Gastrocnemius medialis (tissue), 4 donors: ENCODE measurements around the gene PPP2R5A. TPM values are rescaled to one million over a fixed set of nuclear protein-coding genes. Genes with fewer than 3 reads are reported as not detected.

Source experiments
- ATAC-seq, 2 donors: fragments of 150-250 bp; one replicate each; pipeline ENCODE4 v1.9.1; 2016
- DNase-seq, 2 donors: peaks; one replicate each; pipeline ENCODE4 v3.0.0-alpha.2; 2019
- H3K27ac ChIP-seq, 4 donors: fragments of 200-600 bp; sonication (generic); 1 replicate in 1 of 4; 2 replicates in 3 of 4; pipeline ENCODE4 v1.5.1; 2016 to 2018; ENCODE audit warnings: mild to moderate bottlenecking in 2 of 4, moderate library complexity in 1 of 4
- H3K27me3 ChIP-seq, 3 donors: fragments of 200-600 bp; sonication (generic) in 2 of 3; 1 replicate in 1 of 3; 2 replicates in 2 of 3; pipeline versions ENCODE4 v1.5.1 to v1.6.0; 2016 to 2019; ENCODE audit warnings: mild to moderate bottlenecking in 1 of 3, moderate library complexity in 1 of 3
- H3K36me3 ChIP-seq, 2 donors: fragments of 200-600 bp; sonication (generic) in 1 of 2; one replicate each; pipeline ENCODE4 v1.5.1; 2017 to 2018
- H3K4me1 ChIP-seq, 2 donors: fragments of 200-600 bp; sonication (generic) in 1 of 2; one replicate each; pipeline ENCODE4 v1.5.1; 2016 to 2017; ENCODE audit warnings: mild to moderate bottlenecking in 2 of 2
- H3K4me3 ChIP-seq, 4 donors: fragments of 200-600 bp; sonication (generic) in 3 of 4; 1 replicate in 1 of 4; 2 replicates in 3 of 4; pipeline ENCODE4 v1.5.1; 2016 to 2019; ENCODE audit warnings: mild to moderate bottlenecking in 2 of 4
- H3K9me3 ChIP-seq, 3 donors: fragments of 200-600 bp; sonication (generic) in 2 of 3; 1 replicate in 1 of 3; 2 replicates in 2 of 3; pipeline ENCODE4 v1.5.1; 2016 to 2019
- POLR2A ChIP-seq, 2 donors: fragments of 450-650 bp; IDR thresholded peaks; one replicate each; pipeline ENCODE4 v1.6.1; 2017; ENCODE audit warnings: antibody characterized with exemption in 2 of 2, mild to moderate bottlenecking in 2 of 2, moderate library complexity in 2 of 2
- in situ Hi-C, 4 donors: fragments of 200-750 bp; cut with MboI; loops; one replicate each; pipeline versions ENCODE4 v1.15.0 to v1.8.0; 2017; ENCODE audit warnings: low sequenced_read_pairs in 4 of 4
- intact Hi-C: fragments of 100-400 bp; cut with DNase I; formaldehyde crosslinking; loops from one replicate; pipeline ENCODE4 v1.15.1; 2023; ENCODE audit warnings: low total_unique reads
- total RNA-seq, 4 donors: library from RNA; depleted of rRNA; stranded (reverse); fragments of >200 nt; gene quantifications; one replicate each; pipeline versions ENCODE4 v1.1.0 to v1.2.3, GENCODE V29; 2016
- TF ChIP-seq, protein P1 (sequence below), 5 experiments: fragments of 450-650 bp in 3 of 5; fragments of 200-600 bp in 2 of 5; sonication (generic) in 2 of 5; IDR thresholded peaks in 4 of 5; conservative IDR thresholded peaks in 1 of 5; 1 replicate in 4 of 5; 2 replicates in 1 of 5; pipeline ENCODE4 v1.5.1; 2016 to 2019; ENCODE audit warnings: antibody characterized with exemption in 5 of 5, mild to moderate bottlenecking in 3 of 5, moderate library complexity in 3 of 5

Gene PPP2R5A
- total RNA-seq, 4 donors from 2014 or later: 33.3 to 50.5 (median 37.5) TPM

DNA sequence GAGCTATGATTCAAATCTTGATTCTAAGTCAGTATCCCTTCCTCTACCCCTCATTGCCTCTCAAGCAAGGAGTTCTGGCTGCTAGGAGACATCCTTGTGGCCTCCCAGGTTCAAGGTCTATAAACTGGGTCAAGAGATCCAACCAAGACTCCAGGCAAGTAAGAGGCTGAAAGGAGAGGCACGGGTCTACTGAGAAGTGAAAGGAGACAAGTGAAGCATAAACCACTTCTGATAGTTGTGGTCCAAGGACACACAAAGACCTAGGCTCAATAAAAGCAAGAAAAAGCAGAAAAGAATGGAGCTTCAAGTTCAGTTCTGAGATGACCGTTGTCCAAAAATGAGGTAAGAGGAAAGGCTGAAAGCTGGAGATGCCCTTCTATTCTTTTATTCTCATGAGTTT is 17.8 kb upstream of the PPP2R5A start:
- H3K36me3 ChIP-seq: no peaks in the 10 kb centered on the region
- TF ChIP-seq POLR2A (IDR thresholded peaks at IDR 0.05): no peak
- TF ChIP-seq, protein P1, sequence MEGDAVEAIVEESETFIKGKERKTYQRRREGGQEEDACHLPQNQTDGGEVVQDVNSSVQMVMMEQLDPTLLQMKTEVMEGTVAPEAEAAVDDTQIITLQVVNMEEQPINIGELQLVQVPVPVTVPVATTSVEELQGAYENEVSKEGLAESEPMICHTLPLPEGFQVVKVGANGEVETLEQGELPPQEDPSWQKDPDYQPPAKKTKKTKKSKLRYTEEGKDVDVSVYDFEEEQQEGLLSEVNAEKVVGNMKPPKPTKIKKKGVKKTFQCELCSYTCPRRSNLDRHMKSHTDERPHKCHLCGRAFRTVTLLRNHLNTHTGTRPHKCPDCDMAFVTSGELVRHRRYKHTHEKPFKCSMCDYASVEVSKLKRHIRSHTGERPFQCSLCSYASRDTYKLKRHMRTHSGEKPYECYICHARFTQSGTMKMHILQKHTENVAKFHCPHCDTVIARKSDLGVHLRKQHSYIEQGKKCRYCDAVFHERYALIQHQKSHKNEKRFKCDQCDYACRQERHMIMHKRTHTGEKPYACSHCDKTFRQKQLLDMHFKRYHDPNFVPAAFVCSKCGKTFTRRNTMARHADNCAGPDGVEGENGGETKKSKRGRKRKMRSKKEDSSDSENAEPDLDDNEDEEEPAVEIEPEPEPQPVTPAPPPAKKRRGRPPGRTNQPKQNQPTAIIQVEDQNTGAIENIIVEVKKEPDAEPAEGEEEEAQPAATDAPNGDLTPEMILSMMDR (IDR thresholded peaks at IDR 0.05 in 4 of 5, conservative IDR thresholded peaks at IDR 0.05 in 1 of 5): no peak
- no peaks in the 10 kb centered on the region for H3K4me1 ChIP-seq
- in situ Hi-C loops (no loop called here), intact Hi-C loops (no loop called here)
- no peaks in the 10 kb centered on the region for H3K9me3 ChIP-seq
- DNase-seq (no peak), ATAC-seq (no peak)
- H3K27ac ChIP-seq: no peak overlapping the region
- no peak overlapping the region for H3K4me3 ChIP-seq
- no peaks in the 10 kb centered on the region for H3K27me3 ChIP-seq

DNA sequence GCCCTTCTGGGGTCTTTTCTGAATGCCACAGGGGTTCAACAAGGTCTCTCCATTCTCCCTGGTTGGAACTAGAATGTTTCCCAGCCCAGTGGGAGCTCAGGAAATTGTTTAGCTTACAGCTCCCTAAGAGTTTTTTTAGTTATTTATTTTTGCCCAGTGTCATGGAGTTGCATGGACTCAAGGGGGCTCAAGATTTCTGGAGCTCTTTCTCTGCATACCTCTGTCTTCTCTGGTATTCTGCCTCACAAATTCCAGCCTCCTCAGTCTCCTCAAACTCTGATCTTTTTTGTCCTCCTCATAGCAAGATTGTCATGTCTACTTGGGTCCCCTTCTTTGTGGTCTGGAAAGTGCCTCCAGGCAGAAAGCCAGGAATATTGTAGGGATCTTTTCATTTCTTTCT is 15.9 kb upstream of the PPP2R5A start:
- H3K9me3 ChIP-seq: no peaks in the 10 kb centered on the region
- ATAC-seq (no peak), DNase-seq (no peak)
- H3K4me1 ChIP-seq: no peaks in the 10 kb centered on the region
- intact Hi-C loops (no loop called here), in situ Hi-C loops (no loop called here)
- no peak overlapping the region for H3K27ac ChIP-seq
- H3K4me3 ChIP-seq: no peak overlapping the region
- H3K36me3 ChIP-seq: no peaks in the 10 kb centered on the region
- H3K27me3 ChIP-seq: no peaks in the 10 kb centered on the region
- TF ChIP-seq POLR2A (IDR thresholded peaks at IDR 0.05): no peak
- TF ChIP-seq, protein P1 (IDR thresholded peaks at IDR 0.05 in 4 of 5, conservative IDR thresholded peaks at IDR 0.05 in 1 of 5): no peak

DNA sequence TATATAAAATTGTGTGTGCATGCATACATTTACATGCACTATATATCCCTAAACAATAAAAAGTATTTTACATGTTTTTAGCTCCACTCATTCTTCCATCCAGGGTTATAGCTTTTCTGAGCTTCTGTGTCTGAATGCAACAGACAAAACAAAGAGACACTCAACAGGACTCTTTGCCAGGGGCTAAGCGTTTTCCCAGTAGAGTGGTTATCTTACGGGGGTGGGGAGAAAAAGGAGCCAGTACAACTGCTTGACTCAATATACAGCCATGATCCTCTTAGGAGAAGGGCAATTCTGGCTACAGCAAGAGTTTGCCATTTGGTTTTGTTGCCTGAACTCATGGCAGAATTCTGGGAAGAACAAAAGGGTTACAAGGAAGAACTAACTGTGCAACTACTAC is 14.6 kb upstream of the PPP2R5A start:
- intact Hi-C loops (no loop called here), in situ Hi-C loops (no loop called here)
- ATAC-seq (no peak), DNase-seq (no peak)
- H3K4me3 ChIP-seq: no peak overlapping the region
- no peaks in the 10 kb centered on the region for H3K36me3 ChIP-seq
- H3K27me3 ChIP-seq: no peaks in the 10 kb centered on the region
- H3K4me1 ChIP-seq: no peaks in the 10 kb centered on the region
- no peak overlapping the region for H3K27ac ChIP-seq
- no peaks in the 10 kb centered on the region for H3K9me3 ChIP-seq
- no peak for TF ChIP-seq POLR2A (IDR thresholded peaks at IDR 0.05)
- TF ChIP-seq, protein P1 (IDR thresholded peaks at IDR 0.05 in 4 of 5, conservative IDR thresholded peaks at IDR 0.05 in 1 of 5): no peak

DNA sequence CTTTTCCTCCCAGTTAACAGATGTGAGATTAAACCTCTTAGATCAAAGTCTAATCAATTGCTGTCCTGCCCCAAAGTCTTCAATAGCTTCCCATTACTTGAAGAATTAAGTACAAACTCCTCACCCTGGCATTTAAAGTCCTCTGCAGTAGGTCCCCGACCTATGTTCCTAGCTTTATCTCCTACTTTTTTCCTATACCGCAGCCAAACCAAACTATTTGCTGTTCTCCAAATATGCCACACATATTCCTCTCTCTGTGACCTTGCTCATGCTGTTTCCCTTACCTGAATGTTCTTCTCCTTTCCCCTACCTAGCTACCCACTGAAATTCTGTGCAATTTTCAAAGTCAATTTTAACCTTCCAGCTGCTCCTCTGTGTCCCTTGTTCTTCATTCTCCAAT is 14.0 kb upstream of the PPP2R5A start:
- TF ChIP-seq, protein P1 (IDR thresholded peaks at IDR 0.05 in 4 of 5, conservative IDR thresholded peaks at IDR 0.05 in 1 of 5): no peak
- no peak for TF ChIP-seq POLR2A (IDR thresholded peaks at IDR 0.05)
- no peak for ATAC-seq
- Histone ChIP-seq H3K27me3 (no peaks in the 10 kb centered on the region), H3K4me1 (no peaks in the 10 kb centered on the region), H3K4me3 (no peak overlapping the region), H3K36me3 (no peaks in the 10 kb centered on the region), H3K9me3 (no peaks in the 10 kb centered on the region), H3K27ac (no peak overlapping the region)
- in situ Hi-C loops: no loop called here
- DNase-seq: no peak
- intact Hi-C loops: no loop called here

DNA sequence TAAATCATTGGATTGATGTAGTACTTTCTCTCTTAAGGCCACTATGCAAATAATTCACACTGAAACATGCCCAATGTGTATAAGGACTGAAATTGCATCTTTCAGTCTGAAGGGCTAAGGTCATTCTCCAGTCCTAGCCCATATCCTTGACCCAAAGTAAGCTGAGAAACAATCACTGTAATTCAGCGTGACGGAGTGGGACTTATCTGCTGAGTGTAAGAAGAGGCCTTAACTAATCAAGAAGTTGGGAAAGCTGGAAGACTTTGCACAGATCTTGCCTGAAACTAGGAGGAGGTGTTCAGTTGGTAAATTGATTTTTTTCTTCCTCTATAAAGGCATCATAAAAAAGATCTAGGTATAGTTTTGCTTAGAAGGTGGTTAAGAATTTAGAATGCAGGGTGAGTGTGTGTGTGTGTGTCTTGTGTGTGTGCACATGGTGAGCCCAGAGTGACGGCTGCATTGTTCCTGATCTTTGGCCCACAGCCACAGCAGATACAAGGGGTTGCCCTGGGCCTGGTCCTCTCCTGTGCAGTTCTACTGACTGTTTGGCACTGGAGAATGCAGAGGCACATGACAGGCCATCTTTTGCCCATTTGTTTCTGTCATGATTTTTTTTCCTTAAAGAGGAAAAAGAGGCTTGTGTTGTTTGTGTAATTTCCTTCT is 13.3 kb upstream of the PPP2R5A start:
- H3K27ac ChIP-seq: no peak overlapping the region
- intact Hi-C loops: no loop called here
- in situ Hi-C loops: no loop called here
- ATAC-seq (no peak), DNase-seq (no peak)
- H3K4me3 ChIP-seq: no peak overlapping the region
- H3K9me3 ChIP-seq: no peaks in the 10 kb centered on the region
- H3K36me3 ChIP-seq: no peaks in the 10 kb centered on the region
- H3K27me3 ChIP-seq: no peaks in the 10 kb centered on the region
- H3K4me1 ChIP-seq: no peaks in the 10 kb centered on the region
- TF ChIP-seq, protein P1 (IDR thresholded peaks at IDR 0.05 in 4 of 5, conservative IDR thresholded peaks at IDR 0.05 in 1 of 5): no peak
- TF ChIP-seq POLR2A (IDR thresholded peaks at IDR 0.05): no peak
